ENCODE data around the gene SPATS2L.
A peak's percentile ranks its signal among the peaks of the same experiment; 100 is the strongest.

GRCh38 chr2:200380091-200380561 is 73.6 kb downstream of the SPATS2L start:
- TF ChIP-seq EZH2 (IDR thresholded peaks at IDR 0.05) = no peak
- TF ChIP-seq CTCF (IDR thresholded peaks at IDR 0.05) = no peak
- peak; percentile 5 for TF ChIP-seq EZH2phosphoT487 (IDR thresholded peaks at IDR 0.05)
